ENCODE data around the gene GEMIN4. TPM values are rescaled to one million over a fixed set of nuclear protein-coding genes. Genes with fewer than 3 reads are reported as not detected.

The GEMIN4 gene
- total RNA-seq, 1 experiment from 2014 or later, result 20.2 TPM

GRCh38 chr17:697682-698081 is 54.4 kb downstream of the GEMIN4 start:
- H3K27me3 ChIP-seq (ENCODE audit: low read length), result no peaks in the 10 kb centered on the region
- no peaks in the 10 kb centered on the region for H3K9me2 ChIP-seq (replicated peaks; ENCODE audit: insufficient read depth, low read length)
- H3K27ac ChIP-seq (ENCODE audit: low read length), result no peak overlapping the region
- DNase-seq, result no peak
- no peak overlapping the region for H2AFZ ChIP-seq (ENCODE audit: low read length)
- no peak overlapping the region for H3K9ac ChIP-seq (ENCODE audit: low read length)
- H3K4me2 ChIP-seq (ENCODE audit: low read depth, low read length, poor library complexity, severe bottlenecking), result no peak overlapping the region
- H3K79me2 ChIP-seq (ENCODE audit: low read length), result 0 out of 2 replicates have a peak, but pooled peaks cover 4% of the 10 kb centered on the region
- H3K4me1 ChIP-seq (ENCODE audit: low read length), result no peaks in the 10 kb centered on the region
- H4K20me1 ChIP-seq (ENCODE audit: insufficient read depth, low read depth, low read length), result no peaks in the 10 kb centered on the region; the same call in 1 of the 2 replicates
- no peaks in the 10 kb centered on the region for H3K9me3 ChIP-seq (ENCODE audit: low read length)
- peaks cover 11% of the 10 kb centered on the region; the same call in 1 of the 2 replicates for H3K36me3 ChIP-seq (ENCODE audit: insufficient read depth, low read length)
- no peak overlapping the region for H3K4me3 ChIP-seq (ENCODE audit: low read length)

DNA sequence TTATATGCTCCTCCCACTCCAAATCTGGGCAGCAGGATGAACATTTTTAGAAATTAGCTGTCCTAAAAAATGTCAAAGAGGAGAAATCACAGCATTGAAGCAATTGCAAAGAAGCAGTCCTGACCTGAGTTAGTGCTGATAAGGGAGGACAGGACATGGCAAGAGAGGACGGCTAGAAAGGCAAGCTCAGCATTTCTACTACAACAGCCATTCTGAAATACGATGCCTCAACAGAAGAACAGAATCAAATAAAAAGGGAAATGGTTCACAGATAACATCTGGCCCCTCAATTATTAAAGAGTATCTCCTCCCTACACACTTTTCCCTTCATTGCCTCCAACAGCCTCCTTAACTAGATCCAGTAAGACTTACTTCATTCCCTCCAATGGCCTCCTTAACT is 55.7 kb downstream of the GEMIN4 start:
- no peak overlapping the region for H3K27ac ChIP-seq (ENCODE audit: low read length)
- no peaks in the 10 kb centered on the region for H3K9me2 ChIP-seq (replicated peaks; ENCODE audit: insufficient read depth, low read length)
- H3K4me2 ChIP-seq (ENCODE audit: low read depth, low read length, poor library complexity, severe bottlenecking), result no peak overlapping the region
- H3K4me3 ChIP-seq (ENCODE audit: low read length), result no peak overlapping the region
- peaks cover 11% of the 10 kb centered on the region; the same call in 1 of the 2 replicates for H3K36me3 ChIP-seq (ENCODE audit: insufficient read depth, low read length)
- 0 out of 2 replicates have a peak, but pooled peaks cover 4% of the 10 kb centered on the region for H3K79me2 ChIP-seq (ENCODE audit: low read length)
- H2AFZ ChIP-seq (ENCODE audit: low read length), result no peak overlapping the region
- no peaks in the 10 kb centered on the region for H3K9me3 ChIP-seq (ENCODE audit: low read length)
- DNase-seq, result no peak
- H4K20me1 ChIP-seq (ENCODE audit: insufficient read depth, low read depth, low read length), result no peaks in the 10 kb centered on the region; the same call in 1 of the 2 replicates
- H3K4me1 ChIP-seq (ENCODE audit: low read length), result no peaks in the 10 kb centered on the region
- H3K27me3 ChIP-seq (ENCODE audit: low read length), result no peaks in the 10 kb centered on the region
- H3K9ac ChIP-seq (ENCODE audit: low read length), result no peak overlapping the region

Other genes with a start within 250 kb of the GEMIN4 start
- gene VPS53, start 37.4 kb downstream of the GEMIN4 start, total RNA-seq (2014; rRNA removed; shearing (Covaris generic); ENCODE audit: low replicate concordance), result 8.0 and 14.1 TPM in 2 replicates
- gene TLCD3A, start 19.7 kb downstream of the GEMIN4 start, total RNA-seq (2014; rRNA removed; shearing (Covaris generic); ENCODE audit: low replicate concordance), result 25.8 and 27.4 TPM in 2 replicates
- gene GLOD4, start 30.0 kb upstream of the GEMIN4 start, total RNA-seq (2014; rRNA removed; shearing (Covaris generic); ENCODE audit: low replicate concordance), result 44.0 and 46.2 TPM in 2 replicates
- gene MRM3, start 30.1 kb upstream of the GEMIN4 start, total RNA-seq (2014; rRNA removed; shearing (Covaris generic); ENCODE audit: low replicate concordance), result 11.9 and 17.5 TPM in 2 replicates
- 1.1 TPM in 1 of 2 replicates, not detected in the other for gene NXN, start 227.5 kb upstream of the GEMIN4 start, total RNA-seq (2014; rRNA removed; shearing (Covaris generic); ENCODE audit: low replicate concordance)
- 4.7 and 7.2 TPM in 2 replicates for gene TIMM22, start 244.9 kb upstream of the GEMIN4 start, total RNA-seq (2014; rRNA removed; shearing (Covaris generic); ENCODE audit: low replicate concordance)